A549 (cell line): ENCODE data around the gene CDH4. TPM values are rescaled to one million over a fixed set of nuclear protein-coding genes. Genes with fewer than 3 reads are reported as not detected.

Source experiments
- ATAC-seq, 2 experiments: fragments of 200-7000 bp in 1 of 2; fragments of >200 bp in 1 of 2; cut with Nextera tagmentation in 1 of 2; cut with Tn5 transposase in 1 of 2; 3 replicates each; pipeline versions ENCODE4 v1.8.0 to v1.9.1; 2018 to 2020; ENCODE audit warnings: mild to moderate bottlenecking in 1 of 2, moderate library complexity in 1 of 2
- CTCF ChIA-PET: fragments of 300-600 bp; sonication (Branson Sonifier 250); formaldehyde crosslinking; extraction: SDS; loops from one replicate; lab custom pipeline; 2021; ENCODE audit warnings: antibody characterized with exemption, inconsistent platforms; lab: Yijun Ruan, JAX
- POLR2A ChIA-PET: fragments of 350-600 bp; formaldehyde crosslinking; extraction: SDS; loops from one replicate; lab custom pipeline; 2021; ENCODE audit warnings: antibody characterized with exemption, inconsistent platforms; lab: Yijun Ruan, JAX
- DNase-seq, 2 experiments: peaks; one replicate each; pipeline versions ENCODE4 v3.0.0 to v3.0.0-alpha.2; 2011 to 2016; ENCODE audit warnings: low read depth in 1 of 2, low spot score in 1 of 2
- FAIRE-seq: peaks from 2 replicates; lab custom pipeline; 2011; peaks lifted over from hg19 to GRCh38; lab: Jason Lieb, UNC
- H3K27ac ChIP-seq, 2 experiments: fragments of >200 bp; sonication (Bioruptor Twin); formaldehyde crosslinking; 3 replicates each; pipeline ENCODE4 v1.5.1; 2016 to 2017
- H3K4me1 ChIP-seq: fragments of >200 bp; sonication (Bioruptor Twin); formaldehyde crosslinking; 3 replicates; pipeline ENCODE4 v1.6.1; 2016
- H3K4me2 ChIP-seq: fragments of >200 bp; sonication (Bioruptor Twin); formaldehyde crosslinking; 3 replicates; pipeline ENCODE4 v1.6.1; 2016
- H3K4me3 ChIP-seq: fragments of >200 bp; sonication (Bioruptor Twin); formaldehyde crosslinking; 3 replicates; pipeline ENCODE4 v1.5.1; 2016
- H3K9me3 ChIP-seq: fragments of >200 bp; sonication (Bioruptor Twin); formaldehyde crosslinking; 3 replicates; pipeline ENCODE4 v1.6.1; 2016
- EHMT2 ChIP-seq: fragments of 200-600 bp; sonication (generic); IDR thresholded peaks from 2 replicates; pipeline ENCODE4 v1.6.1; 2016; ENCODE audit warnings: antibody characterized with exemption, low read depth, mild to moderate bottlenecking, moderate library complexity
- FOXS1 ChIP-seq: fragments of 250-450 bp; sonication (Bioruptor Pico); IDR thresholded peaks from 2 replicates; pipeline ENCODE4 v1.5.0; 2020; ENCODE audit warnings: mild to moderate bottlenecking, moderate library complexity
- JUNB ChIP-seq: fragments of >200 bp; sonication (Bioruptor Twin); formaldehyde crosslinking; IDR thresholded peaks from 2 replicates; pipeline ENCODE4 v1.6.1; 2016
- KDM5A ChIP-seq: fragments of 200-600 bp; sonication (generic); IDR thresholded peaks from 2 replicates; pipeline ENCODE4 v1.6.1; 2016; ENCODE audit warnings: antibody characterized with exemption, mild to moderate bottlenecking
- MYC ChIP-seq: IDR thresholded peaks from 2 replicates; pipeline ENCODE4 v1.6.1; 2012; ENCODE audit warnings: mild to moderate bottlenecking, inconsistent platforms, low read length, improper control_type of control experiment, borderline replicate concordance
- NR3C1 ChIP-seq: fragments of >200 bp; sonication (Bioruptor Twin); formaldehyde crosslinking; IDR thresholded peaks from 3 replicates; pipeline ENCODE4 v1.6.1; 2017
- RCOR1 ChIP-seq: fragments of 150-350 bp; IDR thresholded peaks from 2 replicates; pipeline ENCODE4 v1.6.1; 2014; ENCODE audit warnings: antibody characterized with exemption, low read length, low read depth
- SMC3 ChIP-seq: fragments of >200 bp; sonication (Bioruptor Twin); formaldehyde crosslinking; IDR thresholded peaks from 3 replicates; pipeline ENCODE4 v1.6.1; 2018; ENCODE audit warnings: inconsistent platforms
- SREBF2 ChIP-seq: fragments of 450-650 bp; IDR thresholded peaks from 2 replicates; pipeline ENCODE4 v1.6.1; 2014; ENCODE audit warnings: mild to moderate bottlenecking, moderate library complexity
- TFCP2L1 ChIP-seq: fragments of 250-450 bp; sonication (Bioruptor Pico); IDR thresholded peaks from 2 replicates; pipeline ENCODE4 v1.5.0; 2021; ENCODE audit warnings: mild to moderate bottlenecking
- ZC3H11A ChIP-seq: fragments of 450-650 bp; IDR thresholded peaks from 2 replicates; pipeline ENCODE4 v1.6.1; 2014; ENCODE audit warnings: antibody characterized with exemption, mild to moderate bottlenecking
- ZNF302 ChIP-seq: fragments of 250-450 bp; sonication (Bioruptor Pico); IDR thresholded peaks from 2 replicates; pipeline ENCODE4 v1.9.0; 2021; ENCODE audit warnings: inconsistent platforms, mild to moderate bottlenecking, moderate library complexity
- WGBS: methylation state at CpG from one replicate; pipeline ENCODE4 v1.1.6; 2017; ENCODE audit errors: missing lambda C conversion rate; 5-methylcytosine and 5-hydroxymethylcytosine counted together
- polyA plus RNA-seq, 4 experiments: library from polyadenylated mRNA; depleted of rRNA in 3 of 4; stranded (reverse); fragments of >200 nt; fragmentation: RNase III in 1 of 4; extraction: RNeasy Plus Mini Kit Qiagen cat#74134 plus additional on column Dnase treatment in 1 of 4; gene quantifications; 2 replicates in 3 of 4; 3 replicates in 1 of 4; pipeline ENCODE4 v1.2.3, GENCODE V29; 2011 to 2017
- TF ChIP-seq, protein P1 (sequence below): IDR thresholded peaks from 2 replicates; pipeline ENCODE4 v1.6.1; 2012; ENCODE audit warnings: low read depth, borderline replicate concordance
- TF ChIP-seq, protein P2 (sequence below): fragments of >200 bp; sonication (Bioruptor Twin); formaldehyde crosslinking; IDR thresholded peaks from 3 replicates; pipeline ENCODE4 v1.6.1; 2016
- TF ChIP-seq, protein P3 (sequence below): fragments of >200 bp; sonication (Bioruptor Twin); formaldehyde crosslinking; IDR thresholded peaks from 3 replicates; pipeline ENCODE4 v1.5.1; 2016
- TF ChIP-seq, protein P4 (sequence below): fragments of 200-600 bp; sonication (generic); IDR thresholded peaks from 2 replicates; pipeline ENCODE4 v1.6.1; 2016; ENCODE audit warnings: antibody characterized with exemption, mild to moderate bottlenecking, moderate library complexity
- TF ChIP-seq, protein P5 (sequence below): IDR thresholded peaks from 2 replicates; pipeline ENCODE4 v1.6.1; 2012
- TF ChIP-seq, protein P6 (sequence below): fragments of >200 bp; sonication (Bioruptor Twin); formaldehyde crosslinking; IDR thresholded peaks from 2 replicates; pipeline ENCODE4 v1.6.1; 2016

CDH4 gene
- polyA plus RNA-seq, 2 of the 4 experiments (the other 2 are of a cell fraction): 3.4 to 10.3 TPM

DNA sequence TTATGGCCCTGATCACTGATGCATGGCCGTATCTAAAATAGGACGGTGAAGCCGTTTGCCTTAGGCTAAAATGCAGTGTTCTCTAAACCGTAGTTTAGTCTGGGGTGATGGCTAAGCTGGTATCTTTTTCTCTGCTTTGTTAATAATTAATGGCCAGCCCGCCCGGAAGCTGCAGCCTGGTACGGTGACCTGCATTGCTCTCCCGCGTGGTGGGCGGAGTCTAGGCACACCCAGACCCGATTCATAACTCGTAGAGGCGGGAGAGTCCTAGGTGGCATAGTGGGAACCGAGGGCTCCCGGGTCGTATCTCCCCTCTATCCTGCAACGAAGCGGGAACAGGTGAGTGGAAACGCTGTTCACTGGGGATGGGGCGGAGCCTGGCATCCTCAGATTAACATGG lies 5.5 kb downstream of the CDH4 start:
- CTCF ChIA-PET: interaction anchor here (1.0 to 1.9 kb wide), 3 partner anchors 9 to 406 kb away, joined by 3 to 6 read pairs (median 4); no protein-coding TSS in a partner anchor
- 92% methylated on average over 20 of the region's 20 CpGs for WGBS

DNA sequence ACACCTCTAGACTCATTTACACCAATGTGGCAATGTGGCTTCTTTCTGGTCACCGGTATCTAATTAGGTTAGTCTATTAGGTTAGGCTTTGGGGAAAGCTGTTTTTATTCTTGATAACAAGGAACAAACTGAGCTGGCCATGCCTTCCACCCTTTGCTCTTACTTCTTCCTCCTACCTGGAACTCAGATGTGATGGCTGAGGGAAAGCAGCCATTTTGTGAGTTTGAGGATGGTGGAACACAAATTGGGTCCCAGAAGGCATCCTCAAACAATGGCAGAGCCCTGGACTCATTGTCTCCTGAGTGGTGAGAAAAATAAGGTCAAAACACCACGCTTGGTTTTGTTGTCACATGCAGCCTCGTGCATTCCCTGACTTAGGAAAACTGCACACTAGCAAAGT lies 7.7 kb downstream of the CDH4 start:
- DNase-seq (no peak), FAIRE-seq (no peak), ATAC-seq (no peak)
- Histone ChIP-seq H3K4me2 (no peak overlapping the region), H3K4me3 (no peak overlapping the region), H3K4me1 (peaks cover 4% of the 10 kb centered on the region; the same call in 2 of the 3 replicates), H3K9me3 (no peaks in the 10 kb centered on the region), H3K27ac (no peak overlapping the region)
- TF ChIP-seq RCOR1: no peak
- no peak for TF ChIP-seq SREBF2
- TF ChIP-seq FOXS1: no peak
- TF ChIP-seq SMC3: no peak
- TF ChIP-seq, protein P1, sequence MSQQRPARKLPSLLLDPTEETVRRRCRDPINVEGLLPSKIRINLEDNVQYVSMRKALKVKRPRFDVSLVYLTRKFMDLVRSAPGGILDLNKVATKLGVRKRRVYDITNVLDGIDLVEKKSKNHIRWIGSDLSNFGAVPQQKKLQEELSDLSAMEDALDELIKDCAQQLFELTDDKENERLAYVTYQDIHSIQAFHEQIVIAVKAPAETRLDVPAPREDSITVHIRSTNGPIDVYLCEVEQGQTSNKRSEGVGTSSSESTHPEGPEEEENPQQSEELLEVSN: no peak
- TF ChIP-seq, protein P2, sequence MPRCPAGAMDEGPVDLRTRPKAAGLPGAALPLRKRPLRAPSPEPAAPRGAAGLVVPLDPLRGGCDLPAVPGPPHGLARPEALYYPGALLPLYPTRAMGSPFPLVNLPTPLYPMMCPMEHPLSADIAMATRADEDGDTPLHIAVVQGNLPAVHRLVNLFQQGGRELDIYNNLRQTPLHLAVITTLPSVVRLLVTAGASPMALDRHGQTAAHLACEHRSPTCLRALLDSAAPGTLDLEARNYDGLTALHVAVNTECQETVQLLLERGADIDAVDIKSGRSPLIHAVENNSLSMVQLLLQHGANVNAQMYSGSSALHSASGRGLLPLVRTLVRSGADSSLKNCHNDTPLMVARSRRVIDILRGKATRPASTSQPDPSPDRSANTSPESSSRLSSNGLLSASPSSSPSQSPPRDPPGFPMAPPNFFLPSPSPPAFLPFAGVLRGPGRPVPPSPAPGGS: no peak
- TF ChIP-seq EHMT2: no peak
- TF ChIP-seq MYC: no peak
- no peak for TF ChIP-seq TFCP2L1 (CRISPR knock-in tag)
- TF ChIP-seq ZNF302 (CRISPR knock-in tag): no peak
- no peak for TF ChIP-seq KDM5A
- CTCF ChIA-PET: interaction anchor here (1.9 to 4.1 kb wide), 3 partner anchors 7 to 1048 kb away, joined by 5 to 30 read pairs (median 14); partner anchors contain the start of gene CDH4
- POLR2A ChIA-PET: no interaction called here
- WGBS: 90% methylated on average over 3 of the region's 3 CpGs

More for the DNA sequence above, 5.5 kb downstream of the CDH4 start:
- POLR2A ChIA-PET: no interaction called here
- DNase-seq (no peak), ATAC-seq (no peak), FAIRE-seq (no peak)
- H3K4me2 ChIP-seq: no peak overlapping the region
- H3K4me3 ChIP-seq: no peak overlapping the region
- no peak for TF ChIP-seq JUNB
- TF ChIP-seq, protein P3, sequence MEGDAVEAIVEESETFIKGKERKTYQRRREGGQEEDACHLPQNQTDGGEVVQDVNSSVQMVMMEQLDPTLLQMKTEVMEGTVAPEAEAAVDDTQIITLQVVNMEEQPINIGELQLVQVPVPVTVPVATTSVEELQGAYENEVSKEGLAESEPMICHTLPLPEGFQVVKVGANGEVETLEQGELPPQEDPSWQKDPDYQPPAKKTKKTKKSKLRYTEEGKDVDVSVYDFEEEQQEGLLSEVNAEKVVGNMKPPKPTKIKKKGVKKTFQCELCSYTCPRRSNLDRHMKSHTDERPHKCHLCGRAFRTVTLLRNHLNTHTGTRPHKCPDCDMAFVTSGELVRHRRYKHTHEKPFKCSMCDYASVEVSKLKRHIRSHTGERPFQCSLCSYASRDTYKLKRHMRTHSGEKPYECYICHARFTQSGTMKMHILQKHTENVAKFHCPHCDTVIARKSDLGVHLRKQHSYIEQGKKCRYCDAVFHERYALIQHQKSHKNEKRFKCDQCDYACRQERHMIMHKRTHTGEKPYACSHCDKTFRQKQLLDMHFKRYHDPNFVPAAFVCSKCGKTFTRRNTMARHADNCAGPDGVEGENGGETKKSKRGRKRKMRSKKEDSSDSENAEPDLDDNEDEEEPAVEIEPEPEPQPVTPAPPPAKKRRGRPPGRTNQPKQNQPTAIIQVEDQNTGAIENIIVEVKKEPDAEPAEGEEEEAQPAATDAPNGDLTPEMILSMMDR: no peak
- TF ChIP-seq ZNF302 (CRISPR knock-in tag): no peak
- no peak for TF ChIP-seq KDM5A
- TF ChIP-seq, protein P2: no peak
- TF ChIP-seq, protein P4, sequence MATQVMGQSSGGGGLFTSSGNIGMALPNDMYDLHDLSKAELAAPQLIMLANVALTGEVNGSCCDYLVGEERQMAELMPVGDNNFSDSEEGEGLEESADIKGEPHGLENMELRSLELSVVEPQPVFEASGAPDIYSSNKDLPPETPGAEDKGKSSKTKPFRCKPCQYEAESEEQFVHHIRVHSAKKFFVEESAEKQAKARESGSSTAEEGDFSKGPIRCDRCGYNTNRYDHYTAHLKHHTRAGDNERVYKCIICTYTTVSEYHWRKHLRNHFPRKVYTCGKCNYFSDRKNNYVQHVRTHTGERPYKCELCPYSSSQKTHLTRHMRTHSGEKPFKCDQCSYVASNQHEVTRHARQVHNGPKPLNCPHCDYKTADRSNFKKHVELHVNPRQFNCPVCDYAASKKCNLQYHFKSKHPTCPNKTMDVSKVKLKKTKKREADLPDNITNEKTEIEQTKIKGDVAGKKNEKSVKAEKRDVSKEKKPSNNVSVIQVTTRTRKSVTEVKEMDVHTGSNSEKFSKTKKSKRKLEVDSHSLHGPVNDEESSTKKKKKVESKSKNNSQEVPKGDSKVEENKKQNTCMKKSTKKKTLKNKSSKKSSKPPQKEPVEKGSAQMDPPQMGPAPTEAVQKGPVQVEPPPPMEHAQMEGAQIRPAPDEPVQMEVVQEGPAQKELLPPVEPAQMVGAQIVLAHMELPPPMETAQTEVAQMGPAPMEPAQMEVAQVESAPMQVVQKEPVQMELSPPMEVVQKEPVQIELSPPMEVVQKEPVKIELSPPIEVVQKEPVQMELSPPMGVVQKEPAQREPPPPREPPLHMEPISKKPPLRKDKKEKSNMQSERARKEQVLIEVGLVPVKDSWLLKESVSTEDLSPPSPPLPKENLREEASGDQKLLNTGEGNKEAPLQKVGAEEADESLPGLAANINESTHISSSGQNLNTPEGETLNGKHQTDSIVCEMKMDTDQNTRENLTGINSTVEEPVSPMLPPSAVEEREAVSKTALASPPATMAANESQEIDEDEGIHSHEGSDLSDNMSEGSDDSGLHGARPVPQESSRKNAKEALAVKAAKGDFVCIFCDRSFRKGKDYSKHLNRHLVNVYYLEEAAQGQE: no peak
- TF ChIP-seq ZC3H11A: no peak
- TF ChIP-seq, protein P5, sequence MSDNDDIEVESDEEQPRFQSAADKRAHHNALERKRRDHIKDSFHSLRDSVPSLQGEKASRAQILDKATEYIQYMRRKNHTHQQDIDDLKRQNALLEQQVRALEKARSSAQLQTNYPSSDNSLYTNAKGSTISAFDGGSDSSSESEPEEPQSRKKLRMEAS: no peak
- TF ChIP-seq, protein P6, sequence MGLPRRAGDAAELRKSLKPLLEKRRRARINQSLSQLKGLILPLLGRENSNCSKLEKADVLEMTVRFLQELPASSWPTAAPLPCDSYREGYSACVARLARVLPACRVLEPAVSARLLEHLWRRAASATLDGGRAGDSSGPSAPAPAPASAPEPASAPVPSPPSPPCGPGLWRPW: no peak
- TF ChIP-seq NR3C1: no peak
- peaks cover 14% of the 10 kb centered on the region; the same call in 2 of the 3 replicates for H3K4me1 ChIP-seq
- H3K9me3 ChIP-seq: no peaks in the 10 kb centered on the region
- no peak overlapping the region for H3K27ac ChIP-seq
